Measurements from ENCODE around the gene USP46.

Gene USP46

DNA sequence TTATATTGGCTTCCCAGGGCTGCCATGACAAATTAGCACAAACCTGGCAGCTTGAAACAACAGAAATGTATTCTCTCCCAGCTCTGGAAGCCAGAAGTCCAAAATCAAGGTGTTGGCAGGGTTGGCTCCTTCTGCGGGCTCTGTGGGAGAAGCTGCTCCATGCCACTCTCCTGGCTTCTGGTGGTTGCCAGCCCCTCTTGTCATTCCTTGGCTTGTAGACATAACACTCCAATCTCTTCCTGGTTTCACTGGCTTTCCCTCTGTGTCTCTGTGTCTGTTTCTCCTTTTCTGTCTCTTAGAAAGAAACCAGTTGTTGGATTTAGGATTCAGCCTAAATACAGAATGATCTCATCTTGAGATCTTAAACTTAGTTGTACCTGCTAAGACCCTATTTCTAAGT is 85.5 kb downstream of the USP46 start:
- no peaks in the 10 kb centered on the region for H3K27me3 ChIP-seq (ENCODE audit: insufficient read depth, low read depth)
- H3K4me2 ChIP-seq = no peak overlapping the region
- no peak overlapping the region for H3K9ac ChIP-seq
- H3K36me3 ChIP-seq (ENCODE audit: insufficient read depth) = no peaks in the 10 kb centered on the region
- H4K20me1 ChIP-seq (ENCODE audit: insufficient read depth) = no peaks in the 10 kb centered on the region
- no peak overlapping the region for H3K27ac ChIP-seq
- TF ChIP-seq, protein P1, sequence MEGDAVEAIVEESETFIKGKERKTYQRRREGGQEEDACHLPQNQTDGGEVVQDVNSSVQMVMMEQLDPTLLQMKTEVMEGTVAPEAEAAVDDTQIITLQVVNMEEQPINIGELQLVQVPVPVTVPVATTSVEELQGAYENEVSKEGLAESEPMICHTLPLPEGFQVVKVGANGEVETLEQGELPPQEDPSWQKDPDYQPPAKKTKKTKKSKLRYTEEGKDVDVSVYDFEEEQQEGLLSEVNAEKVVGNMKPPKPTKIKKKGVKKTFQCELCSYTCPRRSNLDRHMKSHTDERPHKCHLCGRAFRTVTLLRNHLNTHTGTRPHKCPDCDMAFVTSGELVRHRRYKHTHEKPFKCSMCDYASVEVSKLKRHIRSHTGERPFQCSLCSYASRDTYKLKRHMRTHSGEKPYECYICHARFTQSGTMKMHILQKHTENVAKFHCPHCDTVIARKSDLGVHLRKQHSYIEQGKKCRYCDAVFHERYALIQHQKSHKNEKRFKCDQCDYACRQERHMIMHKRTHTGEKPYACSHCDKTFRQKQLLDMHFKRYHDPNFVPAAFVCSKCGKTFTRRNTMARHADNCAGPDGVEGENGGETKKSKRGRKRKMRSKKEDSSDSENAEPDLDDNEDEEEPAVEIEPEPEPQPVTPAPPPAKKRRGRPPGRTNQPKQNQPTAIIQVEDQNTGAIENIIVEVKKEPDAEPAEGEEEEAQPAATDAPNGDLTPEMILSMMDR (conservative IDR thresholded peaks at IDR 0.05; ENCODE audit: low read depth, low read length) = no peak
- no peaks in the 10 kb centered on the region for H3K79me2 ChIP-seq (ENCODE audit: insufficient read depth, low read depth)
- no peaks in the 10 kb centered on the region for H3K4me1 ChIP-seq (ENCODE audit: low read depth, poor library complexity, severe bottlenecking)
- no peak overlapping the region for H2AFZ ChIP-seq (ENCODE audit: low read depth)
- no peak overlapping the region for H3K4me3 ChIP-seq (IDR thresholded peaks at IDR 0.05; ENCODE audit: insufficient read depth, low read depth, low read length)

DNA sequence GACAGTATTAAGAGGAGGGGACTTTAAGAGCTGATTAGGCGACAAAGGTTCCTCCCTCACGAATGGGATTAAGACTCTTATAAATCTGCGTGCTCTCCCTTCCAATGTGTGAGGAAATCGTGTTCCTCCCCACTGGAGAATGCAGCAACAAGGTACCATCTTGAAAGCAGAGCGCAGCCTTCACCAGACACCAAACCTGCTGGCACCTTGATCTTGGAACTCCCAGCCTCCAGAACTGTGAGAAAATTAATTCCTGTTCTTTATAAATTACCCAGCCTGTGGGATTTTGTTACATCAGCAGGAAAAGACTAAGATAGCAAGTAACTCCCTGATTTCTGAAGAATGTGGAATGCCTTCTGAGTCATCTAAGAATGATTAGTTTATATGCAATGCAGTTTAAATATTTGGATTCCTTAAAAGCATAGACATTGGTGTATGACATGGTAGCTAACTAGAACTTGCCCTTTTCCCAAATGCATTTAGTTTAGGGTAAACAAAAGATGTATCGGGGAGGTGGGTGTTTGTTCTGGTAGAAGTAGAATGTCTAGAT is 86.1 kb downstream of the USP46 start:
- TF ChIP-seq, protein P1 (conservative IDR thresholded peaks at IDR 0.05; ENCODE audit: low read depth, low read length) = no peak

DNA sequence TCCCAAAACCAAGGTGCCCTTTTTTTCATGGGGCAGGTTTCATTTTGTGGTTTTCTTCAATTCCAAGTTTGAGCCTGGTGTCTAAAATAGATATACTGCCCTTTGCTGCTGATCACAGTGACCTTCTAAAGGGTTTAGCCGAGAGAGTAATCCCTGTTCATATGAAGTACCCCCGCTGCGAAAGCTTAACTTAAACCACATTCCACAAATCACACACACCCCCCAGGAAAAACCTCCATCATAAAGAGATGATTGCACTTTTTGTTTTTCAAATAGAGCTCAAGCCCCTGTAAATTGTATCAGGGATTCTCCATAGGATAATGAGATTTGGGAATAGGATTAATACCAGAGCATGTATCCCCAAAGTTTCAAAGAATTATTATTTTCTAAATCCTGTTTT is 90.8 kb downstream of the USP46 start:
- Histone ChIP-seq H3K27me3 (ENCODE audit: insufficient read depth, low read depth) (no peaks in the 10 kb centered on the region), H3K27ac (no peak overlapping the region), H3K9ac (no peak overlapping the region), H2AFZ (ENCODE audit: low read depth) (no peak overlapping the region), H4K20me1 (ENCODE audit: insufficient read depth) (no peaks in the 10 kb centered on the region), H3K4me3 (IDR thresholded peaks at IDR 0.05; ENCODE audit: insufficient read depth, low read depth, low read length) (no peak overlapping the region), H3K4me2 (no peak overlapping the region), H3K4me1 (ENCODE audit: low read depth, poor library complexity, severe bottlenecking) (no peaks in the 10 kb centered on the region), H3K36me3 (ENCODE audit: insufficient read depth) (no peaks in the 10 kb centered on the region), H3K79me2 (ENCODE audit: insufficient read depth, low read depth) (no peaks in the 10 kb centered on the region)
- TF ChIP-seq, protein P1 (conservative IDR thresholded peaks at IDR 0.05; ENCODE audit: low read depth, low read length) = no peak

More for the DNA sequence above, 86.1 kb downstream of the USP46 start:
- H3K79me2 ChIP-seq (ENCODE audit: insufficient read depth, low read depth) = no peaks in the 10 kb centered on the region
- no peaks in the 10 kb centered on the region for H3K4me1 ChIP-seq (ENCODE audit: low read depth, poor library complexity, severe bottlenecking)
- H4K20me1 ChIP-seq (ENCODE audit: insufficient read depth) = no peaks in the 10 kb centered on the region
- H3K4me3 ChIP-seq (IDR thresholded peaks at IDR 0.05; ENCODE audit: insufficient read depth, low read depth, low read length) = no peak overlapping the region
- no peaks in the 10 kb centered on the region for H3K36me3 ChIP-seq (ENCODE audit: insufficient read depth)
- H3K4me2 ChIP-seq = no peak overlapping the region
- H3K9ac ChIP-seq = no peak overlapping the region
- H2AFZ ChIP-seq (ENCODE audit: low read depth) = no peak overlapping the region
- H3K27me3 ChIP-seq (ENCODE audit: insufficient read depth, low read depth) = no peaks in the 10 kb centered on the region
- H3K27ac ChIP-seq = no peak overlapping the region

DNA sequence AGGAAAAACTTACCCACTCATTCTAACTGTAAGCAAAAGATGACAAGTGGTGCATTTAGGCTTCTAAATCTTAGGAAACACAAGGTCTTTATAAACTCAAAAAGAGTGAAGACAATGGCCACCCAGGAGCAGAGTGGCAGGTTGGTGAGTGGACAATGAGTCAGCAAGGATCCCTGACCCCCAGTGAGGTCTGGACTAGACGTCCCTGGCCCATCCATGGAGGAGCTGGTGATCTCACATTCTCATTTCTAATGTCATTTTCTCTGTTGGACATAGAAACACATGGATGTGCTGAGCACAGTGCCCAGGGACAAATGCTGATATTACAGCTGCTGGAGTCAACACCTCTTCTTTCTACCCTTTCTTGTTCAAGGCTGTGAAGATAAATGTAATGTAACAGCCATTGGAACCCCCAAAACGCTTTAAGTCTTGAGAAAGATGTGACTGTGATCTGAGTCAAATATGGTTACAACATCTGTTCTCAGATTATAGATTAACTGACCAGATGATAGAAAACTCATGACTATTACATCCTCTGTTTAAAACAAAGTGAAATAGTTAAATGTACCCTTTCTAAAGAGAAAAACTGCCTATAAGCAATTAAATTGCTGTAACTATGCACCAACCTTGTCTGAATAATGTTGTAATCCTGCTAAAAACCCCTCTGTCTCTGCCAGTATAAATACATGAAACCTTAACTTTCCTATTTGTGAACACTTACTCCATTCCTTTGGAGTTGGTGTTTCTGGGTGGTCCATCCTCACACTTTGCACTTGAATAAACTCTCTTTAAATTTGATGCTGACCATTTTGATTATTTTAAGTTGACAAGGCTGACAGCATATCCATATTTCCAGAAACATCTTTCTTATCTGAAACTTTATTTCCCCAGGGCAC is 92.7 kb downstream of the USP46 start:
- H3K27me3 ChIP-seq (ENCODE audit: insufficient read depth, low read depth) = no peaks in the 10 kb centered on the region
- no peak overlapping the region for H2AFZ ChIP-seq (ENCODE audit: low read depth)
- H3K27ac ChIP-seq = no peak overlapping the region
- no peaks in the 10 kb centered on the region for H3K4me1 ChIP-seq (ENCODE audit: low read depth, poor library complexity, severe bottlenecking)
- TF ChIP-seq, protein P1 (conservative IDR thresholded peaks at IDR 0.05; ENCODE audit: low read depth, low read length) = no peak
- no peaks in the 10 kb centered on the region for H3K36me3 ChIP-seq (ENCODE audit: insufficient read depth)
- no peaks in the 10 kb centered on the region for H4K20me1 ChIP-seq (ENCODE audit: insufficient read depth)
- H3K79me2 ChIP-seq (ENCODE audit: insufficient read depth, low read depth) = no peaks in the 10 kb centered on the region
- H3K4me2 ChIP-seq = no peak overlapping the region
- no peak overlapping the region for H3K9ac ChIP-seq
- H3K4me3 ChIP-seq (IDR thresholded peaks at IDR 0.05; ENCODE audit: insufficient read depth, low read depth, low read length) = no peak overlapping the region
